C4-2B (cell line): ENCODE data around the gene KRT79.

Experiments
- H3K27ac ChIP-seq: fragments of 450-650 bp; 2 replicates; pipeline ENCODE4 v1.5.1; 2017
- CTCF ChIP-seq: fragments of 450-650 bp; conservative IDR thresholded peaks from 2 replicates; pipeline ENCODE4 v1.5.1; 2017; ENCODE audit warnings: mild to moderate bottlenecking
- ZFX ChIP-seq: fragments of 450-650 bp; IDR thresholded peaks from 2 replicates; pipeline ENCODE4 v1.6.1; 2017

Gene KRT79

DNA sequence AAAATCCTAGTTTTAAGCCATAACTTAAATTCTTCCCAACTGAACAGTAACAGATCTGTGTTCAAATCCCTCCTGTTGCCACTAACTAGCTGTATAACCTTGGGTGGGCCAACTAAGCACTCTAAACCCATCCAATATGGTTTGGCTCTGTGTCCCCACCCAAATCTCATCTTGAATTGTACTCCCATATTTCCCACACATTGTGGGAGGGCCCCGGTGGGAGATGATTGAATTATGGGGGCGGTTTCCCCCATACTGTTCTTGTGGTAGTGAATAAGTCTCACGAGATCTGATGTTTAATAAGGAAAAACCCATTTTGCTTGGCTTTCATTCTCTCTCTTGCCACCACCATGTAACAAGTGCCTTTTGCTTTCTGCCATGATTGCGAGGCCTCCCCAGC, 18.9 kb downstream of the KRT79 start:
- no peak overlapping the region for H3K27ac ChIP-seq
- TF ChIP-seq CTCF (no peak), ZFX (no peak)

DNA sequence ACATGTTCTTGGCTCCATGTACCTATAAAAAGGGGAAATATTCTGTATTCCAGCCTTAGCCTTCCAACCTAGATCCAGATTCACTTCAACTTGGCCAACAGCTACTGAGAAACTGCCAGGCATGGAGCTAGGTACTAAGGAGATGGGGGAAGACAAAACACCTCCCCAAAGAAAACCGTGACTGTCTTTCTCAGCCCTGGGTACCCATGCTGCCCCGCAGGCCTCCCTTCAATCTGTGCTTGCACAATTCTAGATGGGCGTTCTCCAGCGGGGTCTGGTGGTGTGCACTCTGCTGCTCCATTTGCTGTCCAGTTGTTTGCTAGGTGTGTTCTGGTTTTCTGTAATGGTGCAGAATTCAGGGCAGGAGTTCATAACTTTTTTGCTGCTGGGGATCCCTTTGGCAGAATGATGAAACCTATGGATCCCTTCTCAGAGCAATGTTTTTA, 19.4 kb downstream of the KRT79 start:
- H3K27ac ChIP-seq: no peak overlapping the region
- TF ChIP-seq ZFX: no peak
- TF ChIP-seq CTCF: no peak

- H3K27ac ChIP-seq: no peak within 1 kb of the TSS
- TF ChIP-seq CTCF: no peak
- no peak for TF ChIP-seq ZFX
Measured at GRCh38 chr12:52813885-52814709, 20.0 kb downstream of the KRT79 start, which contains the start of gene KRT4. Gene KRT4, minus strand, starts transcription at chr12:52814116. Its CDS starts 58 bp downstream, at chr12:52814058.

GRCh38 chr12:52813203-52813819, 20.8 kb downstream of the KRT79 start:
- no peak overlapping the region for H3K27ac ChIP-seq
- TF ChIP-seq CTCF: no peak
- no peak for TF ChIP-seq ZFX

- no peak overlapping the region for H3K27ac ChIP-seq
- TF ChIP-seq CTCF (no peak), ZFX (no peak)
Measured at GRCh38 chr12:52812749-52813148, 21.4 kb downstream of the KRT79 start.

DNA sequence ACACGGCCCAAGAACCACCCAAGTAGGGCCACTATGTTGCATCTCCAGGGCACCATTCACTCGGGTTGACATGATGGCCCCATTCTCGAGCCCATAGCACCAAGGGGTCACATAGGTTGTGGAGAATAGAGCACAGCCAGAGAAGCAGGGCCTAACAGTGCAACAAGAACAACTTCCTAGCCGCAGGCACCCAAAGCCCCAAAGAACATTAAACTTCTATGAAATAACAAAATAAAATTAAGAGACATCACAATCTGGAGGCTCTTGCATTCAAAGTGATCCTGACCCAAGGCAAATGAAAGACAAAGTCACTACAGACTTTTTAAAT, 22.1 kb downstream of the KRT79 start:
- no peak overlapping the region for H3K27ac ChIP-seq
- no peak for TF ChIP-seq CTCF
- no peak for TF ChIP-seq ZFX
